ENCODE results near the gene SLC25A41. TPM values are rescaled to one million over a fixed set of nuclear protein-coding genes. Genes with fewer than 3 reads are reported as not detected.

SLC25A41 gene
- total and polyA plus RNA-seq, 2 of the 13 experiments (the other 11 are each of a cell fraction or from before 2014, with no cell fraction given) = 0.33 to 0.95 TPM

GRCh38 chr19:6459262-6460098, 25.9 kb upstream of the SLC25A41 start, which contains the start of gene SLC25A23 (continued):
- no peak for TF ChIP-seq RERE (CRISPR knock-in tag; IDR thresholded peaks at IDR 0.05; ENCODE audit: low read depth)
- TF ChIP-seq BCL6 (CRISPR knock-in tag; IDR thresholded peaks at IDR 0.05) = no peak
- no peak for TF ChIP-seq TAF15 (IDR thresholded peaks at IDR 0.05; ENCODE audit: low read depth, low read length, poor library complexity, severe bottlenecking)
- 0 out of 2 replicates have a peak, but pooled peaks have one; percentile 9 for TF ChIP-seq ZNF777 (CRISPR knock-in tag; IDR thresholded peaks at IDR 0.05)
- no peak for TF ChIP-seq ZNF580 (CRISPR knock-in tag; IDR thresholded peaks at IDR 0.05; ENCODE audit: borderline replicate concordance, low read depth)
- TF ChIP-seq ATF6 (CRISPR knock-in tag; conservative IDR thresholded peaks at IDR 0.05) = no peak
- TF ChIP-seq YY1 (IDR thresholded peaks at IDR 0.05; ENCODE audit: insufficient read depth, insufficient replicate concordance, low read depth, low read length) = peak; percentile 40
- no peak for TF ChIP-seq ZBTB38 (CRISPR knock-in tag; IDR thresholded peaks at IDR 0.05)
- TF ChIP-seq SAP130 (CRISPR knock-in tag; IDR thresholded peaks at IDR 0.05; ENCODE audit: low read depth) = no peak
- 0 out of 2 replicates have a peak, but pooled peaks have one; percentile 44 for TF ChIP-seq CCDC6 (CRISPR knock-in tag; IDR thresholded peaks at IDR 0.05)

Data from HepG2 (cell line).